OCI-LY1 (cell line): ENCODE results near the gene PROB1.
"Not testable (repeated sequence)": the region's sequence is repeated elsewhere in the genome, so short reads cannot be mapped to it uniquely, and the experiment has no call there.

Source experiments
- H2AFZ ChIP-seq: fragments of 200-600 bp; sonication (generic), shearing (Covaris generic); 2 replicates; pipeline ENCODE4 v1.6.0; 2014; ENCODE audit warnings: antibody characterized with exemption, mild to moderate bottlenecking, low read length
- H3F3A ChIP-seq: fragments of 200-600 bp; sonication (generic), shearing (Covaris generic); 2 replicates; pipeline ENCODE4 v1.6.0; 2014; ENCODE audit warnings: mild to moderate bottlenecking, antibody characterized with exemption, low read length, moderate library complexity; ENCODE audit not compliant: insufficient read depth
- H3K27ac ChIP-seq: fragments of 200-600 bp; sonication (generic); 2 replicates; pipeline ENCODE4 v1.5.1; 2014; ENCODE audit warnings: low read length, mixed run types, mild to moderate bottlenecking, low read depth; ENCODE audit not compliant: poor library complexity, severe bottlenecking
- H3K27me3 ChIP-seq: fragments of 200-600 bp; sonication (generic); 2 replicates; pipeline ENCODE4 v1.6.0; 2014; ENCODE audit warnings: antibody characterized with exemption, mild to moderate bottlenecking, low read length, moderate library complexity; ENCODE audit not compliant: insufficient read depth
- H3K36me3 ChIP-seq: fragments of 200-600 bp; sonication (generic); 2 replicates; pipeline ENCODE4 v1.6.1; 2014; ENCODE audit warnings: mild to moderate bottlenecking, antibody characterized with exemption, low read length, moderate library complexity, mixed read lengths; ENCODE audit not compliant: insufficient read depth
- H3K4me1 ChIP-seq: fragments of 200-600 bp; sonication (generic); 2 replicates; pipeline ENCODE4 v1.5.1; 2014; ENCODE audit warnings: mild to moderate bottlenecking, low read length, moderate library complexity; ENCODE audit not compliant: insufficient read depth, severe bottlenecking
- H3K4me2 ChIP-seq: fragments of 200-600 bp; sonication (generic), shearing (Covaris generic); 2 replicates; pipeline ENCODE4 v1.6.1; 2014; ENCODE audit warnings: low read length
- H3K4me3 ChIP-seq: fragments of 200-600 bp; sonication (generic); 2 replicates; pipeline ENCODE4 v1.5.1; 2014; ENCODE audit warnings: low read length, low read depth, mild to moderate bottlenecking, mixed read lengths; ENCODE audit not compliant: poor library complexity, severe bottlenecking
- H3K79me2 ChIP-seq: fragments of 200-600 bp; shearing (Covaris generic); 2 replicates; pipeline ENCODE4 v1.6.1; 2016; ENCODE audit warnings: mixed run types, low read length, mixed read lengths; ENCODE audit not compliant: insufficient read depth
- H3K9ac ChIP-seq: fragments of 200-600 bp; sonication (generic), shearing (Covaris generic); 2 replicates; pipeline ENCODE4 v1.6.1; 2014; ENCODE audit warnings: mild to moderate bottlenecking, low read length, mixed read lengths
- H3K9me2 ChIP-seq: fragments of 200-600 bp; sonication (generic), shearing (Covaris generic); 2 replicates; pipeline ENCODE4 v1.6.1; 2014; ENCODE audit warnings: low read depth, mild to moderate bottlenecking, low read length, mixed read lengths
- H3K9me3 ChIP-seq: fragments of 200-600 bp; shearing (Covaris generic); 2 replicates; pipeline ENCODE4 v1.6.1; 2014; ENCODE audit warnings: low read length, mixed read lengths
- H4K20me1 ChIP-seq: fragments of 200-600 bp; sonication (generic), shearing (Covaris generic); 2 replicates; pipeline ENCODE4 v1.6.0; 2016; ENCODE audit warnings: mild to moderate bottlenecking, low read length; ENCODE audit not compliant: insufficient read depth
- EZH2 ChIP-seq: fragments of 200-600 bp; sonication (generic), shearing (Covaris generic); IDR thresholded peaks from 2 replicates; pipeline ENCODE4 v1.8.0; 2017; ENCODE audit warnings: borderline replicate concordance, mixed run types, mild to moderate bottlenecking, antibody characterized with exemption, low read length, moderate library complexity, mixed read lengths
- TF ChIP-seq, protein P1 (sequence below): fragments of 200-600 bp; sonication (generic), shearing (Covaris generic); IDR thresholded peaks from 2 replicates; pipeline ENCODE4 v1.5.1; 2017; ENCODE audit warnings: mild to moderate bottlenecking, antibody characterized with exemption, low read length, moderate library complexity, mixed read lengths

Gene PROB1, protein sequence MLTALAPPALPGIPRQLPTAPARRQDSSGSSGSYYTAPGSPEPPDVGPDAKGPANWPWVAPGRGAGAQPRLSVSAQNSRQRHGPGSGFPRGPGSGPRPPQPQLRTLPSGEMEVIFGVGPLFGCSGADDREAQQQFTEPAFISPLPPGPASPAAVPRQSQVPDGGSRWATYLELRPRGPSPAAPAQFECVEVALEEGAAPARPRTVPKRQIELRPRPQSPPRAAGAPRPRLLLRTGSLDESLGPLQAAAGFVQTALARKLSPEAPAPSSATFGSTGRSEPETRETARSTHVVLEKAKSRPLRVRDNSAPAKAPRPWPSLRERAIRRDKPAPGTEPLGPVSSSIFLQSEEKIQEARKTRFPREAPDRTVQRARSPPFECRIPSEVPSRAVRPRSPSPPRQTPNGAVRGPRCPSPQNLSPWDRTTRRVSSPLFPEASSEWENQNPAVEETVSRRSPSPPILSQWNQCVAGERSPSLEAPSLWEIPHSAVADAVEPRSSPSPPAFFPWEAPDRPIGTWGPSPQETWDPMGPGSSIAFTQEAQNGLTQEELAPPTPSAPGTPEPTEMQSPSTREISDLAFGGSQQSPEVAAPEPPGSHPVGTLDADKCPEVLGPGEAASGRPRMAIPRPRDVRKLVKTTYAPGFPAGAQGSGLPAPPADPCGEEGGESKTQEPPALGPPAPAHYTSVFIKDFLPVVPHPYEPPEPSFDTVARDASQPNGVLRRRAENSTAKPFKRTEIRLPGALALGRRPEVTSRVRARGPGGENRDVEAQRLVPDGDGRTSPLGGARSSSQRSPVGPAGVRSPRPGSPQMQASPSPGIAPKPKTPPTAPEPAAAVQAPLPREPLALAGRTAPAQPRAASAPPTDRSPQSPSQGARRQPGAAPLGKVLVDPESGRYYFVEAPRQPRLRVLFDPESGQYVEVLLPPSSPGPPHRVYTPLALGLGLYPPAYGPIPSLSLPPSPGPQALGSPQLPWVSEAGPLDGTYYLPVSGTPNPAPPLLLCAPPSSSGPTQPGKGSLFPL

DNA sequence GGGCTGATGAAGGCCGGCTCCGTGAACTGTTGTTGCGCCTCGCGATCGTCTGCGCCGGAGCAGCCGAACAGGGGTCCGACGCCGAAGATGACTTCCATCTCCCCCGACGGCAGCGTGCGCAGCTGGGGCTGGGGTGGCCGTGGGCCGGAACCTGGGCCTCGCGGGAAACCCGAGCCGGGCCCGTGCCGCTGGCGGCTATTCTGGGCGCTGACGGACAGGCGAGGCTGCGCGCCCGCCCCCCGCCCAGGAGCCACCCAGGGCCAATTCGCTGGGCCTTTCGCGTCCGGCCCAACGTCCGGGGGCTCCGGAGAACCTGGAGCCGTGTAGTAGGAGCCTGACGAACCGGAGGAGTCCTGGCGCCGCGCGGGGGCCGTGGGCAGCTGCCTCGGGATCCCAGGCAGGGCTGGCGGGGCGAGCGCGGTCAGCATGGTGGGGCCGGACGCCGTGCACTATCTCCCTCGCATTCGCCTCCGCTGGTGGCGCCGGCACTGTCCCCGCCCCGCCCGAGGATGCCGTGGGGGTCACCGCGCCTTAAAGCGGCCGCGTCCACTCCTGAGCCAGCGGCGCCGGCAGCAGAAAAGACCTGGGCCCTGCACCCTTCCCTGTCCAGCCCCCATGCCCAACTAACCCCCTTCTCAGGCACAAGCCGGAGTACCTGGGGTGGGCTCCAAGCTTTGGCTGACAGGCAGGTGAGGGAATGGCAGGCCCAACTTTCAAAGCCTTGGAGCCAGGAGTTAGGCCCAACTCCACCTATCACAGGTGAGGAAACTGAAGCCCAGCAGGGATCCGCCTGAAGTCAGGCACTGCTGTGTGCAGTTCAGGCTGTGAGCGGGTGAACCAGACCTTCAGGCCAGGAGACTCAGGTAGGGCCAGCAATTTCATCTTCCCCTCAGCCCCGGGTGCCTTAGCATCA, at the start of gene PROB1:
Gene PROB1 (minus strand): TSS at position 451 of the 913 bp plus-strand sequence. CDS start 23 bp downstream, at position 428.
- H3K27ac ChIP-seq: peak within 1 kb of the TSS; percentile 98
- no peaks in the 10 kb centered on the region; the same call in 1 of the 2 replicates for H3K36me3 ChIP-seq
- no peaks in the 10 kb centered on the region; the same call in 1 of the 2 replicates for H3K79me2 ChIP-seq
- H3K27me3 ChIP-seq: no peaks in the 10 kb centered on the region
- peaks cover 55% of the 10 kb centered on the region for H3K4me1 ChIP-seq
- H3K9me3 ChIP-seq: no peaks in the 10 kb centered on the region
- peak within 1 kb of the TSS; percentile 90 for H3K4me3 ChIP-seq
- peak within 1 kb of the TSS; percentile 97 for H3K9ac ChIP-seq
- no peaks in the 10 kb centered on the region for H4K20me1 ChIP-seq
- H2AFZ ChIP-seq: no peak within 1 kb of the TSS
- no peaks in the 10 kb centered on the region for H3K9me2 ChIP-seq
- no peaks in the 10 kb centered on the region for H3F3A ChIP-seq
- H3K4me2 ChIP-seq: peak within 1 kb of the TSS; percentile 88
- TF ChIP-seq EZH2: no peak
- TF ChIP-seq, protein P1, sequence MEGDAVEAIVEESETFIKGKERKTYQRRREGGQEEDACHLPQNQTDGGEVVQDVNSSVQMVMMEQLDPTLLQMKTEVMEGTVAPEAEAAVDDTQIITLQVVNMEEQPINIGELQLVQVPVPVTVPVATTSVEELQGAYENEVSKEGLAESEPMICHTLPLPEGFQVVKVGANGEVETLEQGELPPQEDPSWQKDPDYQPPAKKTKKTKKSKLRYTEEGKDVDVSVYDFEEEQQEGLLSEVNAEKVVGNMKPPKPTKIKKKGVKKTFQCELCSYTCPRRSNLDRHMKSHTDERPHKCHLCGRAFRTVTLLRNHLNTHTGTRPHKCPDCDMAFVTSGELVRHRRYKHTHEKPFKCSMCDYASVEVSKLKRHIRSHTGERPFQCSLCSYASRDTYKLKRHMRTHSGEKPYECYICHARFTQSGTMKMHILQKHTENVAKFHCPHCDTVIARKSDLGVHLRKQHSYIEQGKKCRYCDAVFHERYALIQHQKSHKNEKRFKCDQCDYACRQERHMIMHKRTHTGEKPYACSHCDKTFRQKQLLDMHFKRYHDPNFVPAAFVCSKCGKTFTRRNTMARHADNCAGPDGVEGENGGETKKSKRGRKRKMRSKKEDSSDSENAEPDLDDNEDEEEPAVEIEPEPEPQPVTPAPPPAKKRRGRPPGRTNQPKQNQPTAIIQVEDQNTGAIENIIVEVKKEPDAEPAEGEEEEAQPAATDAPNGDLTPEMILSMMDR: no peak

DNA sequence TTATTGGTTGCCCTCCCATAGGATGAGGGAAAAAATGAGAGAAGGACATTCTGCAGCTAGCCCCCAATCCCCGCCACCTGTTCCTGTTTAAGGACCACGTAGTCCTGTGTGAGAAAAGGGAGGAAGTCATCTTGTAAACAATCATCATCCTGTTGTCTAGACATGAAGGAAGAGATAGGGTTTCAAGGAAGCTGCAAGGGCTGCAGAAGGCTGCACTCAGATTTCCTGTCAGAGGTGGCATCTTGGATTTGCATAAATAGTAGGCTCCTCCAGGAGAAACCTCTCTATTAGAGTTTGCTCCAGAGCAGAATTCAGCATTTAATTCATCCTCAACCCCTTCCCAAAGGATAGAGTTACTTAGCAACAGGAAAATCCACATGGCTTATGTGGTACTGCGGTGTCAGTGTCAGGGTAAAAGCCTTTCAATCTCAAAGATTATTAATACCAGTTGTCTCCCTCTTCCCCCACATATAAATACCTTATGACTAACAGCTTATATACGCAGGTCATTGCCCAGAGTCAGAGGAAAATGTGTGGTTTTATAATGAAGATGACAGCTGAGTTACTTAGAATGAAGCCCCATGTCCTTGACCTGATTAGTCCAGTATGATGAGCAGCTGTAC, 49.0 kb upstream of the PROB1 start:
- no peaks in the 10 kb centered on the region for H3K9me2 ChIP-seq
- H3K4me1 ChIP-seq: peaks cover 5% of the 10 kb centered on the region
- no peak overlapping the region for H3K4me2 ChIP-seq
- no peaks in the 10 kb centered on the region for H4K20me1 ChIP-seq
- H3K27me3 ChIP-seq: no peaks in the 10 kb centered on the region; the same call in 1 of the 2 replicates
- H3K9ac ChIP-seq: no peak overlapping the region
- no peak for TF ChIP-seq EZH2
- TF ChIP-seq, protein P1: no peak
- H3K79me2 ChIP-seq: no peaks in the 10 kb centered on the region
- H2AFZ ChIP-seq: no peak overlapping the region
- no peak overlapping the region for H3K4me3 ChIP-seq
- H3K36me3 ChIP-seq: no peaks in the 10 kb centered on the region
- H3K9me3 ChIP-seq: no peaks in the 10 kb centered on the region
- H3K27ac ChIP-seq: no peak overlapping the region
- no peaks in the 10 kb centered on the region for H3F3A ChIP-seq

DNA sequence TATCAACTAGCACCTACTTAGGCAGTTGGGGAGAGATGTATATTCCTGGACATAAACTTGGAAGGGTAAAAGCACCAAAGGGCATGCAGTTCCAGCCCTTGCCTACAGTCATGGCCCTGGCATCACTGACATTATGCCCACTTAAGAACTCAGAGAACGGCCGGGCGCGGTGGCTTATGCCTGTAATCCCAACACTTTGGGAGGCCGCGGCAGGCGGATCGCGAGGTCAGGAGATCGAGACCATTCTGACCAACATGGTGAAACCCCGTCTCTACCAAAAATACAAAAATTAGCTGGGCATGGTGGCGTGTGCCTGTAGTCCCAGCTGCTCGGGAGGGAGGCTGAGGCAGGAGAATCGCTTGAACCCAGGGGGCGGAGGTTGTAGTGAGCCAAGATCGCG, 45.5 kb upstream of the PROB1 start:
- H3K4me2 ChIP-seq, H3K36me3 ChIP-seq: not testable (repeated sequence)

More for the DNA sequence above, 45.5 kb upstream of the PROB1 start:
- H3K9me3 ChIP-seq, H3K27ac ChIP-seq, H4K20me1 ChIP-seq, H3K4me3 ChIP-seq, H3F3A ChIP-seq, H3K9me2 ChIP-seq, H3K27me3 ChIP-seq, H2AFZ ChIP-seq, H3K9ac ChIP-seq, H3K79me2 ChIP-seq: not testable (repeated sequence)
- peaks cover 11% of the 10 kb centered on the region for H3K4me1 ChIP-seq
